SU-DHL-6 (cell line): ENCODE measurements around the gene SAA2.

Experiments used
- CTCF ChIP-seq: fragments of 200-600 bp; sonication (generic); IDR thresholded peaks from one replicate; pipeline ENCODE4 v1.5.1; 2017; ENCODE audit warnings: antibody characterized with exemption, mild to moderate bottlenecking, low read length, moderate library complexity; ENCODE audit not compliant: insufficient read depth, poor library complexity, severe bottlenecking
- EZH2phosphoT487 ChIP-seq: fragments of 200-600 bp; sonication (generic), shearing (Covaris generic); conservative IDR thresholded peaks from 2 replicates; pipeline ENCODE4 v1.6.1; 2018; ENCODE audit warnings: mild to moderate bottlenecking, antibody characterized with exemption, low read length, moderate library complexity, mixed read lengths

GRCh38 chr11:18221274-18221876, 27.1 kb downstream of the SAA2 start:
- no peak for TF ChIP-seq CTCF
- no peak for TF ChIP-seq EZH2phosphoT487
